Measurements from ENCODE around the gene LARGE2. TPM values are rescaled to one million over a fixed set of nuclear protein-coding genes. Genes with fewer than 3 reads are reported as not detected.

The LARGE2 gene
- not detected in 2 replicates for total RNA-seq

DNA sequence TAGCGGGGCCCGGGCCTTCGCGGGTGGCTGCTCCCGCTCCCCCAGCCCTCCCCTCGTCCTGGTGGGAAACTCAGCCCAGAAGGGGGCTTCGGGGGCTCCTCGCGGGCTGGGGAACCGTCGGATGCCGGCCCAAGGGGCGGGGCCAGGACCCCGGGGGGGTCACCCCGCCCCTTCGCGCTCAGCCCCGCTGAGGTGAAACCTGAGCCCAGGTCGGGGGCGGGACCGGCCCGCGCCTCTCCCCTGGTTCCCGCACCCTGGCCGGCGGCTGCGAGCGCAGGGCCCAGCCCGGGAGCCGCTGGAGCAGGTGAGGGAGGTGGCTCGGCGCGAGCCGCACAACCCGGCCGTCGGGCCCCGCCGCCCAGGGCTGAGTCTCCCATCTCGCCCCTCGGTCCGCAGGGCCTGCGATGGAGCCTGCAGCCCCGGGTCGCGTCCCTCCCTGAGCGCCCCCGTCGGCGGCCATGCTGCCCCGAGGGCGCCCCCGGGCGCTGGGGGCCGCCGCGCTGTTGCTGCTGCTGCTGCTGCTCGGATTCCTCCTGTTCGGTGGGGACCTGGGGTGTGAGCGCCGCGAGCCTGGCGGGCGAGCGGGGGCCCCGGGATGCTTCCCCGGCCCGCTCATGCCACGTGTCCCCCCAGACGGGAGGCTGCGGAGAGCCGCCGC is at the start of gene LARGE2:
LARGE2 (plus strand) TSS at position 232 of the 658 bp plus-strand sequence; CDS start at position 459, 227 bp downstream.
- no peak for DNase-seq

DNA sequence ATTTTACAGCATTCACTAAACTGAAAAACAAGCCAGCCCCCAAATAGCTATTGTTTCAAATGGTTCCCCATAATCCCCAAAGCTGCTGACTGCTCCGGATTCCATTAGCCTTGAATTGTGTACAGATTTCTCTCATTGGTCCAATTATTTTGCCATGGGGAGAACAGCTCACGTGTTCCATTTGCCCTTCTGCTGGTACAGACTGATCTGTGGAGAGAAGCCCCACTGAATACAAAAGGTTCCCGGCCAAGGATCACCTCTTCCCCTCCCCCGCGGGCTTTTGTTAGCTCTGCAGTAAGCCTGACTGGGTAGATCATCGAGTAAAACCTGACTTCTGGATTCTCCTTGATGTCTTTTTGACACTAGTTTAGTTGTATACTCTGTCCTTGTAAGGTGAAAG is 46.1 kb upstream of the LARGE2 start:
- no peak for DNase-seq

DNA sequence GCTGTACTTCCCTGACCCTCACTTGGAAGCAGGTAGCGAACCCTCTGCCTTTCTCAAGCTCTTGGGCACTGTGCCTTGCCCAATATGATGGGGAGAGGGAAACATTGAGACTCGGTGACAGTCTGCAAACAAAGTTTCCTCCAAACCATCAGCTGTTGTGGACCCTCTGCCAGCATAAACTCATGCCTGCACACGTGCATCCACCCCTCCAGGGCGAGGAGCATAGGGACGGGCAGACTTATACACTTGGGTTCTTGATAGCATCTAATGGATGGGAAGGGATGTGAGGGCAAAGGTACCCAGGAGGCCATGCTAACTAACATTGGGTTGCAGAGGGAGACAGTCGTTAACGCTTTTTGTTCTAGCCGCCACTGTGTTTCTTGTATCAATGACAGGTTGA is 45.2 kb upstream of the LARGE2 start:
- no peak for DNase-seq

DNA sequence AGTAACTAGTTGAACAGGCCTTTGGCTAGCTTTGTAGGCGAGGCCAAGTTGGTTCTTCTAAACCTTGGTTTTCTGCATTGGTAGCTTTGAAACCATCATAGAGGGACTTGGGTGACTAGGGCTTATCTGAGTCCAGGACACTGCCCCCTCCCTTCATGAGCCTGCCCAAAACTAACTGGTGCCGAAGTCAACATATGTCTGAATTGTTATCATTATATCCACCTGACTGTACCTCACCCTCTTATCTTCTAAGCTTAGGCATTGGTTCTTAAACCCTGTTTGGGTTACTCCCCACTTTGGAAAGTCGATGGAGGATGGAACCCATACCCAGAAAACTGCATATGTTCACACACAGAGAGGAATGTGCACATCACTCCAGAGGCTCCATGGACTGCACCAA is 44.6 kb upstream of the LARGE2 start:
- no peak for DNase-seq

DNA sequence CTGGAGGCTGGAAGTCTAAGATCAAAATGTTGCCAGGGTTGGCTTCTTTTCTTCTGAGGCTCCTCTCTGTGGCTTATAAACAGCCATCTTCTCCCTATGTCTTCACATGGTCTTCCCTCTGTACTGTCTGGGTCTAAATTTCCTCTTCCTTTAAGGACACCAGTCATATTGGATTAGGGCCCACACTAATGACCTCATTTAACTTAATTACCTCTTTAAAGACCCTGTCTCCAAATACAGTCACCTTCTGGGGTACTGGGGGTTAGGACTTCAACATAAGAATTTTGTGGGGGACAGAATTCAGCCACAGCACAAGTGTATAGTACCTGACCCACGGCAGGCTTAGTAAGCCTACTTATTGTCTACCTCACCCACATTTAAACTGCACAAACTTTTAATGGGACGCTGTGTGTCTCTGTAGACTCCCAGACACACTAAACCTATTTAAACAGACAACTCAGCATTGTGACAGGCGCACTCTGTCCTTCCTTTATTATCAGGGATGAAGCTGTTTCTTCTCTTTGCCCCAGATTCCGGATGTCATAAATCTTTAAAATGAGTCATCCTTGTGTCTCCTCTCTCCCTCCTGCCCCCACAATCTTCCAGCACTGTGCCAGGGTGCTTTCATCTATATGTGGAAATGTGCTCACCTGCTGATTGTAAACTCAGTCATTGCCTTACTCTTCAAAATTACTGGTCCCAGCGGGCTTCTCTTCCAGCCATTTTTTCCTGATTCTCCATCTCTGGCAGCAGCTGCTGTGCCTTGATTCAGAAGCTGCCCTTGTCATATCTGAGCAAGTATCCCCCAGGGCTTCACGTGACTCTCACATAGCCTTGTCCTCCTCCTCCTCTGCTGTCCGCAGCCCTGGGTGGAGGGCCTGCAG is 42.4 kb upstream of the LARGE2 start:
- no peak for DNase-seq

DNA sequence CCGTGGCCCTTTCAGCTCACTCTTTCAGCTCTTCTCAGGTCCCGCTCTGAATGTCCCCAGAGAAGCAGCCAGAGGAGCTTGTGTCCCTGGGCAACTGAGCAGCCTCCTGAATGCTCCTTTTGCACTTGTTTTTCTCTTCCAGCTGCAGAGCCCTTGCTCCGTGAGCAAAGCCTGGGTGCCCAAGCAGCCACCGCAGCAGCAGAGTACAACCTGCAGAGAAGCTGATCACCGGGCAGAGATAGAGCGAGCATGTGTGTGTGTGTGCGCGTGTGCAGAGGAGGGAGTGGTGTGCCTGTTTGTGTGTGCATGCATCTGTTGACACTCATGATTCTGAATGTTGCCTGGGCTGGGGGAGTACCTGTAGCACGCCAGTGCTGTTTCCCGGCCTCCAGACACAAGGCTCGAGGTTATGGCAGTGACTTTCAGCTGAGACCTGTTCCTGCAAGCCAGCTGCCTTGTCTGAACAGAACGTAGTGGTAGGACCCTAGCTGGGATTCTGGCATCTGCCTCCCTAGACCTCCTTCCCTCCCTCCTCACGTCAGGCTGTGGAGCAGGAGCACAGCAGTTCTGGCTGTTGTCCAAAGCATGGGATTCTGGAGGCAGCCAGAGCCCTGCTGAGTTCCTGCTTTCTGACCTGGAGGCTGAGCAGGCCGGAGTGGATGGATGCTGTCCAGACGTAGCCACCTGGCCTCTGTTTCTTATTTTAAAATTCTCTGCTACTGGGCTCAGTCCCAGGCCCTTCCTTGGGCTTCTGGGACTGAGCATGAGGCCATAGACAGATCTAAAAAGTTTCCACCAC is 41.5 kb upstream of the LARGE2 start:
- DNase-seq = no peak

DNA sequence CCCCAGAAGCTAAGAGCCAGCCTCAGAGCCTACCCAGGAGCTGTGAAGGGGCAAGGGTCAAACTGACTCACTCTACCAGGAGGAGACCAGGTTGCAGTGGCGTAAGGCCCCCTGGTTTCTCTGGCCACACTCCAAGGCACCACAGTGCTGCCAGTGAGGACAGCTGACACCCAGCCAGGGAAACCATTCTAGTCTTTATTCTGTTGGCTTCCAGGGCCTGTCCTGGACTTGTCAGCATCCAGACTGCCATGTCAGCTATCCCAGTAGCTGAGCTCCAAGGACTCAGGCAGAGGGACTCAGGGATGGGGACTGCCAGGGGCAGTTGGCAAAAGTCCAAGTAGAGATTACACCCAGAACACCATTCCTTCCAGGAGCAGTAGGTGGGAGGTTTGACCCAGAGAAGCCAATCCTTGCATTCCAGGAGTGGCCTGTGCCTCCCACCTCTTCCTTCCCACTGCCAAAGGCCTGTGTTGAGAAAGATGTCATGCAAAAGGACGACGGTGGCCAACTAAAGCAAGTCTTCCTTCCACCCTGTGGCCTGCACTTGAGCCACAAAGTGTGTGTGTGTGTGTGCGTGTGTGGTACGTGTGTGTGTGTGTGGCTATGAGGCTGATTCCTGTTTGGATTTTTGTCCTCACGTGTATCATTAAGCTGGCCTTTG is 40.6 kb upstream of the LARGE2 start:
- no peak for DNase-seq

DNA sequence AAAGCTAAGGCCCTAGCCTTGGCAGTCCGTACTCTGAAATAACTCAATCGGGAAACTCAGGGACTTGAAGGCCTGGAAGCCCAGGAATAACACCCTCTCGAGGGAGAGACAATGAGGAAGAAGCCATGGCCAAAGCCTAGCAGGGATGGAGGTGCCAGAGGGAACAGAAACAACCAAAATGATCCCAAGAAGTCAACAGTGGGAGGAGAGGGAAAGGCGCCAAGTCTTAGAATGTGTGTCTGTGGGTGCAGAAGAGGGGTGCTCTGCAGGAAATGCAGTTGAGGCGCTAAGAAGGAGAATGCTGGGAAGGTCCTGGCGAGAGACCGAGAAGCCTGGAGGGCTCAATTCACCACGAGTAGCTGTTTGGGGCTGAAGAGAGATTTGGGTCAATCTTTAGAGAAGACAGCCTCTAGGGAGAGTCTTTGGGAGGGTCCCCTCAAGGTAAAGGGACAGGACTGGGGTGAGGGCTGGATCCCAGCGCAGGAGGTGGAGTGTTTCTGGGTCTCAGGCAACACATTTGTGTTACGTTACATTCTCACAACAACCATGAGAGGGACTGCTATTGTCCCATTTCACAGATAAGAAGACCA is 37.8 kb upstream of the LARGE2 start:
- no peak for DNase-seq

DNA sequence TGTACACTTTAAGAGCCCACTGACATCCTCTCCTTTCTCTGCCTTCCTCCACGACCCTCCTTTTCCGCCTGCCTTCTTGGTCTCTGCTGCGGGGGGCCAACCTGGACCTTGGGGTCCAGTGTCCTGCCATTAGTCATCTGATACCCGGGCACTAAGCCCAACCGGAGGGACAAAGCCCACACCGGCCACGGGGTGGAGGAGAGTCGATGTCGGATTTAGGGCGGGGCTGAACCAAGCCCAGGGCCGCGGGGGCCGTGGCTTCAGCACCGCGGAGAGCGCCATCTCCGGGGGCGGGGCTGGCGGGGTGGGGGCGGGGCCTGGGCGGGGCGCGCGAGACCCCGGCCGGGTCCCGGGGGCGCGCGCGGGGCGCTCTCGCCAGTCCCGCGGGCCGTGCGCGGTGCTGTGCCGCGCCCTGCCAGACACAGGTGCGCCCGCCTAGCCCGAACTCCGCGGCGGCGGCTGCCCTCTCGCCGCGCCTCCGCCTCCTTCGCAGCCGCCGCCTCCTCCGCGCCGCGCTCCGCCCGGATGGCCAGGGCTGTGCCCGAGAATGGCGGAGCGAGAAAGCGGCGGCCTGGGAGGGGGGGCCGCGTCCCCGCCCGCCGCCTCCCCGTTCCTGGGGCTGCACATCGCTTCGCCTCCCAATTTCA is 37.1 kb upstream of the LARGE2 start, which contains the start of gene MAPK8IP1:
MAPK8IP1 (plus strand) TSS at position 378 of the 647 bp plus-strand sequence; CDS start at position 548, 170 bp downstream.
- peak; percentile 57 for DNase-seq

DNA sequence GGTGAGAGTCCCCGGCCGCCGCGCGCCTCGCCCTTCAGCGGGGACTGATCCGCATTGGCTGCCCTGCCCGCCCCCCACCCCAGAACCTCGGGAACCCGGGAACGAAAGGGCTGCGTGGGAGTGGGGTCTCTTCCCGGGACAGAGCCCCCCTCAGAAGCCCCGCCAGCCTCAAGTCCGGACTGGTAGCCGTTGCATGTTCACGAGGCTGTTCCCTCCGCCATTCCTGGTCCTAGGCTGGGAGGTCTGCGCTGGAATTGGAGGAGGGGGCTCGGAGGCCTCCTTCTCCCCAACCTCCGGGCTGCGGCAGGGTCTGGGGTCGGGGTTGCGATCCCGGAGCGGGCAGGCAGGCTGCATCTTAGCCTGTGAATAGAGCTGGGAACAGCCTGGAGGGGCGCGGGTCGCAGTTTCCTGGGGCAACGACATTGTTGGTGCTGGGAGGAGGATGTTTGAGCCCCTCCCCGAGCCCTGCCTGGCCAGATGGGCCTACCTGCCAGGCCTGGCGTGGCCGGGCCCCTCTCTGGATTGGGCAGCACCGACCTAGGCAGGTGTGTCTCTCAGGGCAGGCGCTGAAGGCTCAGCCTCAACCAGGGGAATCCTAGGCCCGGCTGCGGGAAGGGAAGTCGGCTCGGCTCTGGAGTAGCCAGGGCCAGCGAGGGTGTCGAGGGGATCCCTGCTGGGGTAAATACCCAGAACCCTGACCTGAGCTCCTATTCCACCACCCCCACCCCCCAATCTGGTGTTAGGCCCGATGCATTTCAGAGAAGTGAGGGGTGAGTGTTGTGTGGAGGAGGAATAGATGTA is 36.3 kb upstream of the LARGE2 start:
- DNase-seq = no peak

DNA sequence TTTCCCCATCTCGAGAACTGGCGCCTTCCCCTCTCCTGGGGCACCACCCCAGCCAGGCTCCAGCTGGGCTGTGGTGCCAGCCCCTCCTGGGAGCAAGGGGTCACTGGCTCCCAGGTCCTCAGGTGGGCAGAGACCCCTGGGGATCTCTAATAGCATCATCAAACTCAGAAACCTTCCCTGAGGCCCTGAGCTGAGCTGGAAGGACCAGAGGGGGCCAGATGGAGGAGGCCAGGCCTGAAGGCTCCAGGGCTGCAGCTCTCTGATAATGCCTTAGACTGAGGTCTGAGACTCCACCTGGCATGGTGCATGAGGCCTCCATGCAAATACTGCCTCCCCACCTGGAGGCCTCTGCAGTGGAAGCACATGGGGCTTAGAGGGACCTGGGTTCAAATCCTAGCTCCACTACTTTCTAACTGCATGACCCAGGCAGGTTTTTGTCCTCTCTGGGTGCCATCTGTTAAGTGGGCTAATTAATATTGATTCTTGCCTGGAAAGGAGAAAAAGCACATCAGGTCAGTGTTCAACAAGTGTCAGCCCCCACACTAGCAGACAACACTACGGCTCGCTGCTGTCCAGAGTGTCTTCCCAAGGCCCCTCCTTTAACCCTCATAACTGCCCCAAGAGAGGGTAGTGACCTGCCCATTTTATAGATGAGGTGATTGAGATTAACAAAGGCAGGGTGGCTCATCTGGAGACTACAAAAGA is 35.5 kb upstream of the LARGE2 start:
- no peak for DNase-seq

DNA sequence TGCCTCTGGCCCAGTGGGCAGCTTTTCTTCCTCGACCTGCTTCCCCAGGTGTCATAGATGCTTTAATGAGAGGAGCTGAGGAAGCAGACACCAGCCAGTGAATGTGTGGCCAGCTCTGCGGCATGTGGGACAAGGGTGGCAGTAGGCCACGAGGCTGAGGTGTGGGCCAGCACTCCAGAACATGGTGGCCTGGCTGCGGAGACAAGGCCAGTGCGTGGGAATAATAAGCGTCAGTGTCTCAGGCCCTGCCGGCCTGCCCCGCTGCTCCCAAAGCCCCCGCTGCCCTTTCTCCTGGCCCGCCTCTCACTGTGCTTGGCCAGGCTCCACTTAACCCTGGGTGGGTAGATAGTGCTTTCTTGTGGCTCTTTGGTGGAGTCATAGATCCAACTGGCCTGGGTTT is 34.9 kb upstream of the LARGE2 start:
- no peak for DNase-seq

DNA sequence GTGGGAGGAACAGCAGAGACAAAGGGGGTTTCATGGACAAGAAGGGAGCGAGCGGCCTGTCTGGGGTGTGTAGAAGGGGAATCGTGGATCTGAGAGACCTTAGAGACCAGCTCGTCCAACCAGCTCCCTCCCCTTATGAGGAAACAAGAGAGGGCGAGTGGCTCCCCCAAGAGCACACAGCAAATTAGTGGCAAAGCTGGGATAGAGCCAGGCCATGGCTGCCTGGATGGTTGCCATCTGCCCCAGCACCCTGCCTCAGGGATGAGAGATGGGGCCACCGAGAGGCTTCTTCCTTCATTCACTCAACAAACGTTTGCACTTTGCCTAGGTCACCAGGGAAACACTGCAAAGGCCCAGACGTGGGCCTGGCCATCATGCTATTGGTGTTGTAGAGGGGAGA is 32.9 kb upstream of the LARGE2 start:
- DNase-seq = no peak

DNA sequence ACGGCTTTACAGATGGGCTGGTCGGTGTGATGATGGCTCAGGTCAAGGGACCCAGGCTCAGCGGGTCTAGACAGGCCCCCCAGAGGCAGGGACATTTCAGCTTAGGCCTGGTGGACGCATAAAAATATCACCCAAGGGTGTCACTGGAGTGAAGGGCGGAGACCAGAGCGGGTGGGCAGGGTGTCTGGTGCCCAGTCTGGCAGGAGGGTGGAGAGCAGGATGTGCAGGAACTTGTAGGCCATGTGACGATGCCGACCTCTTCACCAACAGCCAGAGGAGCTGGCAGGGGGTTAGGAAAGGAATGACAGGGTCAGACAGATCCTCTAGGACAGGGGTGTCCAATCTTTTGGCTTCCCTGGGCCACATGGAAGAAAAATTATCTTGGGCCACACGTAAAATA is 32.5 kb upstream of the LARGE2 start:
- DNase-seq = no peak

DNA sequence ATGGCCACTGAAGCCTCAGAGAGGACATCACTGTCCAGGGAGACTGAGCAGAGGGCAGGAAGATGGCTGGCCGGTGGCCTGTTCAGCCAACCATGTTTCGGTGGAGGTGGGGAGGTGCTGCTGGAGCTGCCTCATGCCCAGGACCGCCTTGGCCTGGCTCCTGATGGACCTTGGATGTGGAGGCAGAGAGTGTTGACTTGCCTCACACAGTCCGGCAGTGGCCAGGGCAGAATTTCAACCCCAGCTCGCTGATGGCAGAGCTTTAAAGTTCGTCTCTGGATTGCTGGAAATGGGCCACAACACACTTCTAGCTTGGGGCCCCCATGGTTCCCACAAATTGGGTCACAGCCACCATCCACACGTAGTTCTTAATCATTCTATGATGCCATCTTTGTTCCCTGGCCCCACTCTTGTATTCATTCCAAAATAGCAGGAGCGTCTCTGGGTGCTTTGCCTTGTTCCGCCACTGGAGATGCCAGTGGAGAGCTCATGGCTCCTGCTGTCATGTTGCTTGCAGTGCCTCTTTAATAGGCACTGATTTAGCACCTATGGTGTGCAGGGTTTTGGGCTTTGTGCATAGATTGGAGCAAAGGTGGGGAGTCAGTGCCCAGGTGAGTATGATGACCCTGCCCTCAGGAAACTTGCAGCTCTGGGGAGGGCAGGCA is 31.4 kb upstream of the LARGE2 start:
- DNase-seq = no peak

DNA sequence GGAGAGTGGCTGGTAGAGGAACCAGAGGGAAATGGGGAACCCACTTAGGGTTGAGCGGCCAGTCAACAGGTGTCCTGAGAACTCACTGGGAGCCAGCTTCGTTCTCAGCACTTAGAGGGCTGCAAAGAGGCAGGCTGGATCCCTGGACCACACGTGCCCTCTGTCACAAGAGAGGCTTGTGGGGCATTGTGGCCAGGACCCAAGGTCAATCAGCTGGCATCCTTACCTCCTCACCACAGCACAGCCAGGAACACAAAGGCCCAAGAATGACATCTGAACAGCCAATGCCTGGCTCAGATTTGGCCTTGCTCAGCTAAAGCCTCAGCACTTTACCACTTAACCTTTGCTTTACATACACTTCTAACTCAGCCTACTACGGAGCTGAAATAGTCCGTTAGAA is 29.6 kb upstream of the LARGE2 start:
- DNase-seq = no peak

DNA sequence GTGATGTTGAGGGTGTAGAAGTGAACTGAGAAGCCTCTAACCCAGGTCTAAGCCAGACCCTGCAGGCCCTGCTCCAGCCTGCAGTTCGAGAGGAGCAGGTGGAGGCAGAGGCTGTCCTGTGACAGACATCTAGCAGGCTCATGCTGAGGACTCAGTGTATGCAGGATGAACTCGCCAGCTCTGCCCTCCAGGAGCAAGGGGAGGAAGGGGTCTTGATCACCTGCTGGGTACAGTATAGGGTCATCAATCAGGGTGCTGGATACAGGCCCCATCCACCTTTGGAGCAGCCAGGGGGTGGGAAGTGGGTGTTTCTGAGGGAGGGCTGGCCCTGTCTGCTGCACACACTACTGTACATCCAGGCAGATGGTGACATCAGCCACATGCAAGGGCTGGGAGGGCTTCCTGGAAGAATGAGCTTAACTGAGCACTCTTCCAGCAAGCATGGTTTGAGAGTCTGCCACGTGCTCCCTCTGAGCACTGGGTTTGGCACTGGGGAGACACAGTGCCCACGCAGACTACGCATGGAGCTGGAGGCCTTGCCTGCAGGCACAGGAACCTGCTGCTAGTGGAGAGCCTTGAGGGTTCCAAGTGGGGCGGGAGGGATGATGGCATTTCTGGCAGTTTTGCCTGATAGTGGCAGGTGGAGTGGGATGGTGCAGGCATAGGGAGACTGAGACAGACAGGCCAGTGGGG is 27.8 kb upstream of the LARGE2 start:
- DNase-seq = no peak

DNA sequence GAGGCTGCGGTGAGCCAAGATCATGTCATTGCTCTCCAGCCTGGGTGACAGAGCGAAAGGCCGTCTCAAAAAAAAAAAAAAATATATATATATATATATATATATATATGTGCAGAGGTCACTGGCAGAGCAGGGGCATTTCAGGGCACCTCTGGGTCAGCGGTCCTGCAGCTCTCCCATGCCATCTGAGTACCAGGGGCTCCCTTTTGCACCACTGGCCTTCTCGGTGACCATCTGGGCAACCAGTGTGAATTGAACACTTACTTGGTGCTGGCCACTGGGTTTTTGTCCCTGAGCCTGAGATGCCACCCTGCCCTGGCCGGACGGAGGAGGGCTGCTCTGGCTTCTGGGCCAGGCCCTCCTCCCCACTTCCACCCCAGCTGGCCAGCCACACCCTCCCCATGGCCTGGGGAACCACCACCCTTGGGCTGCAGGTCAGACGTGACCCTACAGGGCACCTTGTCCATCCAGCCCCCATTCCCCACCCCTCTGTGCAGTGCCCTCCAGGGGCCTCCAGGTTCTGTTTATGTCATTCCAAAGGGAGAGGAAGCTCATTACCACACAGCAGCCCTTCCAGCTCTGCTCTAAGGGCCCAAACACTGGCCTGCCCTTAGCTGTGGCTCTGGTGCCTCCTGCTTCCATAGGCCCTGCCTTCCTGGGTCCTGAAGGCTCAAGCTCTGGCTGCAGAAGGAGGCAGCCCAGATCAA is 26.8 kb upstream of the LARGE2 start:
- no peak for DNase-seq

All from dermis blood vessel endothelial cell (primary cell).